HG02852 (cell line): ENCODE results near the gene ARHGAP33.

Source experiments
- ATAC-seq: cut with Tn5 transposase; IDR thresholded peaks from one replicate; pipeline ENCODE4 v1.9.1; 2021; ENCODE audit warnings: mild to moderate bottlenecking, moderate library complexity; ENCODE audit not compliant: unreplicated experiment

ARHGAP33 gene

GRCh38 chr19:35775298-35776101, at the start of gene ARHGAP33:
Gene ARHGAP33 (plus strand): TSS chr19:35775564. CDS start chr19:35775659, 95 bp downstream.
- peak; percentile 95 for ATAC-seq

DNA sequence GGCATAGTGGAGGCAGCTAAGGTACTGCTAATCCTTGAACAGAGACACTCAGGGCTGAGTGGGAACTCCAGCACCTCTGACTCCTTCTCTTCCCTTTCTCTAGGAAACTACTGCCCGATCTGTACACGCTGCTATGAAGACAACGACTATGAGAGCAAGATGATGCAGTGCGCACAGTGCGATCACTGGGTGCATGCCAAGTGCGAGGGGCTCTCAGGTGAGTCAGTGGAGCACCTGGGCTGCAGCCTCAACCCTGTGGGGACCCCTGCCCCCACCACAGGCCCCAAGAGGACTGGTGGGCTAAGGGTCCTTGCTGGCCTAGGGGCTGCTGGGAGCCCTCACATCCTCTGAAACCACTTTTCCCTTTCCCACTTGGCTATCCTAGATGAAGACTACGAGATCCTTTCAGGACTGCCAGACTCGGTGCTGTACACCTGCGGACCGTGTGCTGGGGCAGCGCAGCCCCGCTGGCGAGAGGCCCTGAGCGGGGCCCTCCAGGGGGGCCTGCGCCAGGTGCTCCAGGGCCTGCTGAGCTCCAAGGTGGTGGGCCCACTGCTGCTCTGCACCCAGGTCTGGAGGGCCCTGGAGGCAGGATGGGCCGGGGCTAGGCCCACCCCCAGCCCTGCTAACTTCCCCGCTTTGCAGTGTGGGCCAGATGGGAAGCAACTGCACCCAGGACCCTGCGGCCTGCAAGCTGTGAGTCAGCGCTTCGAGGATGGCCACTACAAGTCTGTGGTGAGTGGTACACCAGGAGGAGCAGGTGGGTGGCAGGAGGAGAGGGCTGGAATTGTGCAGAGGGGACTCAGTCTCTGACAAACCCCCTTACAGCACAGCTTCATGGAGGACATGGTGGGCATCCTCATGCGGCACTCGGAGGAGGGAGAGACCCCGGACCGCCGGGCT, 48.1 kb upstream of the ARHGAP33 start:
- ATAC-seq: no peak

GRCh38 chr19:35727956-35728706, 47.2 kb upstream of the ARHGAP33 start:
- ATAC-seq: no peak

GRCh38 chr19:35729021-35729420, 46.3 kb upstream of the ARHGAP33 start:
- no peak for ATAC-seq

GRCh38 chr19:35729763-35730162, 45.6 kb upstream of the ARHGAP33 start:
- no peak for ATAC-seq

- no peak for ATAC-seq
Measured at GRCh38 chr19:35730326-35730725, 45.0 kb upstream of the ARHGAP33 start.

DNA sequence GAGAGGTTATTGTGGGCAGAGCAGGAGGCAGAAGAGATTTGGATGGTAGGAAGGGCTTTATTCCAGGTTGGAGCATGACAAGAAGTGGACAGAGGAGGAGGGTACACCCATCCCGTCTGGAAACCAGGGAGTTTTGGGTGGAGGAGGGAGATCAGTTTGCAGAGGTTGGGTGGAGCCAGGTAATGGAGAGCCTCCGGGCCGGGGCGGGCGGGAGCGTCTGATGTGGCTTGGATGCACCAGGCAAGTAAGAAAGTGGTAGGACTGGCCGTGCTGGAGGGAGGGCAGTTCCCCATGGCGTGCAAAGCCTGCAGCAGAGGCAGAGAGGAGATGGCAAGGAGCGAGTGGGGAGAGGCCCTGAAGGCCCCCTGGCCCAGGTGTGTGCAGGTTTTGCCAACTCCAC, 44.0 kb upstream of the ARHGAP33 start:
- no peak for ATAC-seq

DNA sequence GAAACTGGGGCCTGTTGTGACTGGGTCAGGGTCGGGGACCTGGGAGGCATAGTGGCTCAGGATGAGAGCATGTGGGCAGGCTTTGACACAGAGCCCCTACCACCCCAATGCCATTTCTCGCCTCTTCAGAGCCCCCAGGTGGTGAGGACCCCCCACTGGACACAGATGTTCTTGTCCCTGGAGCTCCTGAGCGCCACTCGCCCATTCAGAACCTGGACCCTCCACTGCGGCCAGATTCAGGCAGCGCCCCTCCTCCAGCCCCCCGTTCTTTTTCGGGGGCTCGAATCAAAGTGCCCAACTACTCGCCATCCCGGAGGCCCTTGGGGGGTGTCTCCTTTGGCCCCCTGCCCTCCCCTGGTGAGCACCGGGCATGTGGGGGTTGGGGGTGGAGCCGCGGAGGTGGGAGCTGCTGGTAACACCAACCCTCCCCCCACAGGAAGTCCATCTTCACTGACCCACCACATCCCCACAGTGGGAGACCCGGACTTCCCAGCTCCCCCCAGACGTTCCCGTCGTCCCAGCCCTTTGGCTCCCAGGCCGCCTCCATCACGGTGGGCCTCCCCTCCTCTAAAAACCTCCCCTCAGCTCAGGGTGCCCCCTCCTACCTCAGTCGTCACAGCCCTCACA, 43.5 kb upstream of the ARHGAP33 start:
- ATAC-seq: no peak

GRCh38 chr19:35732540-35733179, 42.7 kb upstream of the ARHGAP33 start:
- ATAC-seq: no peak

GRCh38 chr19:35733180-35734125, 41.9 kb upstream of the ARHGAP33 start:
- no peak for ATAC-seq

GRCh38 chr19:35734273-35734672, 41.1 kb upstream of the ARHGAP33 start:
- no peak for ATAC-seq

DNA sequence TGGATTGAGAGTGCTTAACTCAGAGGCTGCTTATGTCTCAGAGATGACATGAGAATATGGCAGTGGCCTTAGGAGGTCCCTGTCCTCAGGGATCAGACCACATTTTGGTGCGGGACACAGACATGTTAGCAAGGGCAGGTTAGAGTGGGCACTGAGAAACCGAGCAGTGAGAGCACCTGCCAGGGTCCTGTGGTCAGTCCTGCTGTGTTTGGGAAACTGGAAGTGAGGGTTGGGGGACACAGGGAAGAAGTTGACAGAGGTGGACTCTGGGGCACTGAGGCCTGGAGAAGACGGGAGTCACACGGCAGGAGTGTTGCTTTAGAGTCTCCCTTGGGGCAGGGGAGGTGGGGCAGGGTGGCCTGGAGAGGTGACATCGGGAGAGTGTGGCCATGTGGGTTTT, 40.5 kb upstream of the ARHGAP33 start:
- ATAC-seq: no peak

- no peak for ATAC-seq
Measured at GRCh38 chr19:35736913-35737886, 38.2 kb upstream of the ARHGAP33 start.

GRCh38 chr19:35738021-35738886, 37.1 kb upstream of the ARHGAP33 start:
- ATAC-seq: no peak

GRCh38 chr19:35738887-35739229, 36.5 kb upstream of the ARHGAP33 start:
- no peak for ATAC-seq

GRCh38 chr19:35739275-35740107, 35.9 kb upstream of the ARHGAP33 start:
- no peak for ATAC-seq
